CD8-positive, alpha-beta memory T cell (primary cell): ENCODE results near the gene TSPY10. TPM values are rescaled to one million over a fixed set of nuclear protein-coding genes. Genes with fewer than 3 reads are reported as not detected.
"Not testable (repeated sequence)": the region's sequence is repeated elsewhere in the genome, so short reads cannot be mapped to it uniquely, and the experiment has no call there.

Source experiments
- CTCF ChIA-PET: fragments of 350-600 bp; sonication (Branson Sonifier 250); formaldehyde crosslinking; loops from one replicate; lab custom pipeline; 2021; ENCODE audit warnings: antibody characterized with exemption; lab: Charles Lee
- POLR2A ChIA-PET: fragments of 350-600 bp; sonication (Branson Sonifier 250); formaldehyde crosslinking; loops from one replicate; lab custom pipeline; 2021; ENCODE audit warnings: antibody characterized with exemption; lab: Charles Lee
- DNase-seq, 5 donors: peaks; one replicate each; pipeline versions ENCODE4 v3.0.0 to v3.0.0-alpha.2; 2020 to 2022; ENCODE audit warnings: mixed read lengths in 1 of 5
- H3K27ac ChIP-seq: one replicate; pipeline ENCODE4 v1.7.0; 2013; ENCODE audit warnings: low read depth, mild to moderate bottlenecking, low read length, moderate library complexity
- H3K27me3 ChIP-seq: 2 replicates; pipeline ENCODE4 v1.7.0; 2013; ENCODE audit warnings: low read length, mild to moderate bottlenecking; ENCODE audit not compliant: insufficient read depth, poor library complexity, severe bottlenecking
- H3K36me3 ChIP-seq: 2 replicates; pipeline ENCODE4 v1.7.0; 2013; ENCODE audit warnings: mild to moderate bottlenecking, low read length, moderate library complexity; ENCODE audit not compliant: insufficient read depth
- H3K4me1 ChIP-seq: 2 replicates; pipeline ENCODE4 v1.7.0; 2013; ENCODE audit warnings: mild to moderate bottlenecking, low read length, moderate library complexity; ENCODE audit not compliant: insufficient read depth
- H3K4me3 ChIP-seq: 2 replicates; pipeline ENCODE4 v1.7.0; 2013; ENCODE audit warnings: mild to moderate bottlenecking, low read length
- H3K9me3 ChIP-seq: 2 replicates; pipeline ENCODE4 v1.7.0; 2013; ENCODE audit warnings: mild to moderate bottlenecking, low read length
- H3K27ac Mint-ChIP-seq, 8 donors: one replicate each; pipeline ENCODE4 v1.8.0; 2020 to 2021; ENCODE audit warnings: mixed read lengths in 8 of 8, mild to moderate bottlenecking in 6 of 8, inconsistent platforms in 3 of 8, moderate library complexity in 3 of 8
- H3K27me3 Mint-ChIP-seq, 2 donors: one replicate each; pipeline ENCODE4 v1.8.0; 2020 to 2021; ENCODE audit warnings: mixed read lengths in 2 of 2, mild to moderate bottlenecking in 1 of 2, moderate library complexity in 1 of 2
- H3K36me3 Mint-ChIP-seq, 3 donors: one replicate each; pipeline ENCODE4 v1.8.0; 2020 to 2021; ENCODE audit warnings: mixed read lengths in 3 of 3, inconsistent platforms in 1 of 3, mild to moderate bottlenecking in 1 of 3
- H3K4me1 Mint-ChIP-seq, 3 donors: one replicate each; pipeline ENCODE4 v1.8.0; 2020 to 2021; ENCODE audit warnings: mixed read lengths in 3 of 3, inconsistent platforms in 1 of 3, mild to moderate bottlenecking in 1 of 3
- H3K4me3 Mint-ChIP-seq, 7 donors: one replicate each; pipeline ENCODE4 v1.8.0; 2020 to 2021; ENCODE audit warnings: mixed read lengths in 7 of 7, mild to moderate bottlenecking in 6 of 7, moderate library complexity in 4 of 7, inconsistent platforms in 2 of 7
- H3K9me3 Mint-ChIP-seq, 5 donors: one replicate each; pipeline ENCODE4 v1.8.0; 2020 to 2022; ENCODE audit warnings: mixed read lengths in 5 of 5, mild to moderate bottlenecking in 3 of 5, moderate library complexity in 2 of 5, inconsistent platforms in 1 of 5
- polyA plus RNA-seq: library from polyadenylated mRNA; unstranded; fragments of 300-500 nt; fragmentation: Illumina TruSeq; gene quantifications from one replicate; pipeline ENCODE4 v1.2.3, GENCODE V29; 2021
- total RNA-seq, 2 experiments: library from RNA; stranded (reverse); gene quantifications; one replicate each; pipeline ENCODE4 v1.2.3, GENCODE V29; 2021

TSPY10 gene
- total RNA-seq (not detected), polyA plus RNA-seq (not detected)

GRCh38 chrY:9527580-9527979 lies at the start of gene TSPY10:
TSPY10 (plus strand) TSS chrY:9527880; CDS start chrY:9527926, 46 bp downstream.
- H3K4me1 Mint-ChIP-seq, CTCF ChIA-PET, H3K27ac ChIP-seq, DNase-seq, H3K4me3 ChIP-seq, H3K27me3 ChIP-seq, H3K27me3 Mint-ChIP-seq, H3K9me3 Mint-ChIP-seq, H3K4me3 Mint-ChIP-seq, H3K4me1 ChIP-seq, H3K36me3 ChIP-seq, H3K9me3 ChIP-seq, H3K27ac Mint-ChIP-seq, POLR2A ChIA-PET, H3K36me3 Mint-ChIP-seq: not testable (repeated sequence)

DNA sequence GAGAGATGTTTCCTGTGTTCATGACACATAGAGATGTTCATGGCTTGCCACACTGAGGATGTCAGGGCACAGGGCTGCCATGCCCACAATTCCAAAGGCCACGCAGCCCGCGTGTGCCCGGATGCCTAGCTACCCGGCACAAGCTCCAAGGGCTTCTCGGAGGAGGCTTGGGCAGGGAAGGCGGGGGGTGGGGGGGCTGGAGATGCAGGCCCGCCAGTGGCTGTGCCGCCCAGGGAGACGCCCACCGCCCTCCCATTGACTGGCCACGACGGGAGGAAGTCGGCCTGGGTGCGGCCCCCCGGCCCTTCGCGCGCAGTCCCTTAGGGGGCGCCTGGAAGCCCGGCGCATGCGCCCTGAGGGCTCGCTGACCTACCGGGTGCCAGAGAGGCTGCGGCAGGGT lies 40.7 kb upstream of the TSPY10 start, which contains the start of gene TSPY9:
TSPY9 (plus strand) TSS at position 301 of the 400 bp plus-strand sequence; CDS start at position 347, 46 bp downstream.
- H3K36me3 ChIP-seq, POLR2A ChIA-PET: not testable (repeated sequence)

DNA sequence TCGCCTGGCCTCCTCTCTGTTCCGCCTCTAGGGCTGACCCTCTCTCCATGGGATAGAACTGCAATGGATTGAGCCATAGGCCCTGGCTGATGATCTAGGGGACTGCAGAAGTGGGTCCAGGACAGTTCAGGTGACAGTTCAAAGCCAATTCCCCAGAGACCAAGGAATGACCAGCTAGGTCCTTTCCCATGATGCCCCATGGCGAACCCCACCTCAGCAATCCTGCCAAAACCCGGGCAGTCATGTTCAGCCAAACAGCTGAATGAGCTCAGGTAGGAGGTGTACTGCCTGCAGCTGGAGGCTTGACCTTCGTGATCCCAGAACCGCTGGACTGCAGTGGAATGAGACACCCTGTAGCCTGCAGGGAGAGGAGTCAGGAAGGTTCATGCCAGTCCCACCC lies 23.3 kb upstream of the TSPY10 start:
- POLR2A ChIA-PET, H3K4me1 Mint-ChIP-seq, H3K27ac Mint-ChIP-seq, H3K27me3 Mint-ChIP-seq, H3K27ac ChIP-seq, H3K27me3 ChIP-seq, H3K9me3 ChIP-seq, CTCF ChIA-PET, H3K4me1 ChIP-seq, H3K36me3 Mint-ChIP-seq, H3K4me3 ChIP-seq, H3K4me3 Mint-ChIP-seq, H3K9me3 Mint-ChIP-seq, H3K36me3 ChIP-seq: not testable (repeated sequence)
- peak in 1 of 5 donors; percentile 11 for DNase-seq

More for the DNA sequence above, 40.7 kb upstream of the TSPY10 start, which contains the start of gene TSPY9:
- DNase-seq, H3K27me3 Mint-ChIP-seq, H3K4me3 ChIP-seq, H3K27me3 ChIP-seq, H3K9me3 Mint-ChIP-seq, H3K9me3 ChIP-seq, H3K36me3 Mint-ChIP-seq, H3K27ac ChIP-seq, H3K4me3 Mint-ChIP-seq, H3K27ac Mint-ChIP-seq, H3K4me1 ChIP-seq, CTCF ChIA-PET, H3K4me1 Mint-ChIP-seq: not testable (repeated sequence)

GRCh38 chrY:9516287-9516686 lies 11.4 kb upstream of the TSPY10 start:
- H3K9me3 ChIP-seq, H3K9me3 Mint-ChIP-seq, H3K27ac Mint-ChIP-seq, CTCF ChIA-PET, H3K4me3 Mint-ChIP-seq, H3K4me1 ChIP-seq, POLR2A ChIA-PET, H3K4me1 Mint-ChIP-seq, H3K4me3 ChIP-seq, H3K36me3 Mint-ChIP-seq, H3K27me3 ChIP-seq, H3K27ac ChIP-seq, H3K27me3 Mint-ChIP-seq, H3K36me3 ChIP-seq: not testable (repeated sequence)
- peak in 1 of 5 donors; percentile 37 for DNase-seq

Other genes with a start within 250 kb of the TSPY10 start
- gene TSPY4, start 190.4 kb upstream of the TSPY10 start, total RNA-seq: not detected
- gene TSPY4, start 190.4 kb upstream of the TSPY10 start, polyA plus RNA-seq: not detected
- not detected for gene TSPY8, start 170.1 kb upstream of the TSPY10 start, total RNA-seq
- gene TSPY8, start 170.1 kb upstream of the TSPY10 start, polyA plus RNA-seq: not detected
- not detected for gene TSPY3, start 129.5 kb upstream of the TSPY10 start, total RNA-seq
- not detected for gene TSPY3, start 129.5 kb upstream of the TSPY10 start, polyA plus RNA-seq
- gene TSPY1, start 60.9 kb upstream of the TSPY10 start, total RNA-seq: not detected
- gene TSPY1, start 60.9 kb upstream of the TSPY10 start, polyA plus RNA-seq: not detected
- gene TSPY9, start 40.6 kb upstream of the TSPY10 start, total RNA-seq: not detected
- not detected for gene TSPY9, start 40.6 kb upstream of the TSPY10 start, polyA plus RNA-seq